ENCODE data around the gene SMIM8. TPM values are rescaled to one million over a fixed set of nuclear protein-coding genes. Genes with fewer than 3 reads are reported as not detected.

The SMIM8 gene, protein sequence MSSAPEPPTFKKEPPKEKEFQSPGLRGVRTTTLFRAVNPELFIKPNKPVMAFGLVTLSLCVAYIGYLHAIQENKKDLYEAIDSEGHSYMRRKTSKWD
- total RNA-seq (1 to 10 TPM; 5.4 TPM), total RNA-seq (4.5 to 20.1 (median 10.7) reads per million in 172 experiments)
- polyA plus RNA-seq (2013, experiment 1 of 2): 9.5 TPM
- polyA plus RNA-seq (2013, experiment 2 of 2): 13.8 TPM

DNA sequence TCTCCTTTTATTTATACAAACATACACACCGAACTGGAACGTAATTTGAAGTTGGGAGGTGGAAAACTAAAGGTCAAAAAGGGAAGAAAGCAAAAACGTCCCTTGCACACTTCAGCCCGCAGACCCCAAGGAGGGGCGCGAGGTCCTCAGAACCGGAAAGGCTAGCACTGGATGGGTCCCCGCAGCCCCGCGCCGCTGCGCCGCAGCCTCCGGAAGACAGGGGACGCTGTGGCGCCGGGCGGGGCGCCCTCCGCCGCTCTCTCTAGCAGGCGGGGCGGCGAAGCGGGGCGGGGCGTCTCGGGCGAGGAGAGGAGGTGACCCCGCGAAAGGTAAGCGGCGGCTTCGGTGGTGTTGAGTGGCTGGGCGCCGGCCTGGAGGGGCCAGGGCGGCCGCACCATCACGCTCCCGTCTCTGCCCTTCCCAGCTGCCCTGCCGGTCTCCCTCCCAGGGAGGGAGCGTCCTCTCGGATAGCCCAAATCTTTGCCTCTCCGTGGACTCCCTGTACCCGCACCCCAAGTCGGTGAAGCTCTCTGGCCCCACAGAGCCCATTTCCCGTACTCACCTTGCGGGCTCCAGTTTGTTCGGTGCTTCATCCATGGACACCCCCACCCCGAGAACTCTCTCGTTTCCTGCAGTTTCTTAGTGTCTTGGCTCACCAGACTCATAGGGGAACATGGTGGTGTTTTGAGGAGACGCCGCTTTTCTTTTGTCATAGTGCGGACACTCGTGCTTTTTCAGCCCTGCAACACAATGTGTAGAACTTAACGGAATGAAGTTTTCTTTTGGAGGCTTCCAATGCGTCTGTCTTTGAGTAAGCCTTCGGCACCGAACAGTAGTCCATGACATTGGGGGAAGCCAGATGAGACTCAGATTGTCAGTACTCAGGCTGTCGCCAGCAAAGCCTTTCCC lies at the start of gene SMIM8:
SMIM8 (plus strand) TSS at position 285 of the 909 bp plus-strand sequence. CDS start 14,444 bp downstream, outside the sequence.
- intact Hi-C loops (cut with DNase I, micrococcal nuclease): loop anchor here (1.0 to 10.0 kb wide), 5 partner anchors 85 to 382 kb away; partner anchors contain the start of genes AKIRIN2 (in 1 of the 2), CFAP206 (in 1 of the 2), RARS2 (in 1 of the 2) and SLC35A1 (in 1 of the 2)
- POLR2A ChIA-PET: interaction anchor here (0.7 kb wide), 2 partner anchors 87 to 150 kb away, joined by 3 to 4 read pairs; partner anchors contain the start of gene SLC35A1
- peak within 1 kb of the TSS; percentile 92 for H3K4me3 Mint-ChIP-seq
- H3K4me1 Mint-ChIP-seq (ENCODE audit: low read depth): peaks cover 21% of the 10 kb centered on the region
- H3K36me3 ChIP-seq (ENCODE audit: insufficient read depth, low read length): no peaks in the 10 kb centered on the region
- peak within 1 kb of the TSS; percentile 73 for H3K4me3 ChIP-seq (ENCODE audit: low read length)
- DNase-seq: peak; percentile 75 to 89 (median 82)
- no peaks in the 10 kb centered on the region for H3K9me3 ChIP-seq (ENCODE audit: control insufficient read depth in 1 of 2, insufficient read depth in 1 of 2, low read length in 2 of 2)
- H3K27me3 Mint-ChIP-seq: no peaks in the 10 kb centered on the region
- CTCF ChIA-PET: interaction anchor here (0.9 to 2.2 kb wide), 3 partner anchors 16 to 267 kb away, joined by 3 to 9 read pairs (median 3); partner anchors contain the start of genes ORC3 and RARS2
- H3K27me3 ChIP-seq (ENCODE audit: control insufficient read depth in 1 of 2, insufficient read depth in 2 of 2, low read length in 2 of 2): no peaks in the 10 kb centered on the region
- H3K27ac ChIP-seq (ENCODE audit: low read depth in 1 of 2, low read length in 2 of 2): peak within 1 kb of the TSS; percentile 14 to 52
- ATAC-seq (ENCODE audit: poor library complexity): peak; percentile 98
- H3K36me3 Mint-ChIP-seq (ENCODE audit: low read depth): no peaks in the 10 kb centered on the region
- peak within 1 kb of the TSS; percentile 67 for H3K27ac Mint-ChIP-seq
- TF ChIP-seq, protein P1, sequence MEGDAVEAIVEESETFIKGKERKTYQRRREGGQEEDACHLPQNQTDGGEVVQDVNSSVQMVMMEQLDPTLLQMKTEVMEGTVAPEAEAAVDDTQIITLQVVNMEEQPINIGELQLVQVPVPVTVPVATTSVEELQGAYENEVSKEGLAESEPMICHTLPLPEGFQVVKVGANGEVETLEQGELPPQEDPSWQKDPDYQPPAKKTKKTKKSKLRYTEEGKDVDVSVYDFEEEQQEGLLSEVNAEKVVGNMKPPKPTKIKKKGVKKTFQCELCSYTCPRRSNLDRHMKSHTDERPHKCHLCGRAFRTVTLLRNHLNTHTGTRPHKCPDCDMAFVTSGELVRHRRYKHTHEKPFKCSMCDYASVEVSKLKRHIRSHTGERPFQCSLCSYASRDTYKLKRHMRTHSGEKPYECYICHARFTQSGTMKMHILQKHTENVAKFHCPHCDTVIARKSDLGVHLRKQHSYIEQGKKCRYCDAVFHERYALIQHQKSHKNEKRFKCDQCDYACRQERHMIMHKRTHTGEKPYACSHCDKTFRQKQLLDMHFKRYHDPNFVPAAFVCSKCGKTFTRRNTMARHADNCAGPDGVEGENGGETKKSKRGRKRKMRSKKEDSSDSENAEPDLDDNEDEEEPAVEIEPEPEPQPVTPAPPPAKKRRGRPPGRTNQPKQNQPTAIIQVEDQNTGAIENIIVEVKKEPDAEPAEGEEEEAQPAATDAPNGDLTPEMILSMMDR (IDR thresholded peaks at IDR 0.05): peak; percentile 97
- H3K9me3 Mint-ChIP-seq: no peaks in the 10 kb centered on the region
- peaks cover 9% of the 10 kb centered on the region for H3K4me1 ChIP-seq (ENCODE audit: insufficient read depth, low read length)

DNA sequence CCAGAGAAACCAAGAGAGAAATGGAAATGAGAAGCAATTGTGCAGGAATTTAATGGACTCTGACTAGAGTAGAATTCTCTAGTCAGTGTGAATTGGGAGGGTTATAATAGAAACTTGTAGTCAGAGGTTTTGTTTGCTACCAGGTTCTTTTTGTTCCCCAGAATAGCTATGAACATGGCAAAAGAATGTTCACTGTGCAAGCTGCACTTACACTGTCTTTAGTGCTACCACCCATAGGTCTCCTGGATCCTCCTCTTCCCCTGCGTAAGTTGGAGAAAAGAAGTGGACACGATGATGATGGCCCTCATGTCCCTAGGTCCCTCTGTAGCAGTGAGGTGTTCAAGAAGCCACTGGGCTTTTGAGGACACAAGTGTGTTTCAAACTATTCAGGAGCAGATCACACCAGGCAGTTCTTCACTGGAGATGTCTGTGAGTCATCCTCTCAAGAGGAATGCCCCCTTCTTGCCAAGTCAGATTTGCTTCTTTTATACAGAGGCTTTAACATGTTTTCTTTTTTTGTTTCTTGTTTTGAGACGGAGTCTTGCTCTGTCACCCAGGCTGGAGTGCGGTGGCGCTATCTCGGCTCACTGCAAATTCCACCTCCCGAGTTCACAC lies 47.6 kb upstream of the SMIM8 start:
- Mint-ChIP-seq H3K27me3 (no peaks in the 10 kb centered on the region), H3K4me3 (no peak overlapping the region), H3K4me1 (ENCODE audit: low read depth) (peaks cover 12% of the 10 kb centered on the region), H3K27ac (no peak overlapping the region), H3K9me3 (no peaks in the 10 kb centered on the region), H3K36me3 (ENCODE audit: low read depth) (no peaks in the 10 kb centered on the region)
- DNase-seq (no peak), ATAC-seq (ENCODE audit: poor library complexity) (no peak)
- CTCF ChIA-PET: no interaction called here
- TF ChIP-seq, protein P1 (IDR thresholded peaks at IDR 0.05): no peak
- Histone ChIP-seq H3K9me3 (ENCODE audit: control insufficient read depth in 1 of 2, insufficient read depth in 1 of 2, low read length in 2 of 2) (no peaks in the 10 kb centered on the region), H3K4me1 (ENCODE audit: insufficient read depth, low read length) (peaks cover 5% of the 10 kb centered on the region), H3K36me3 (ENCODE audit: insufficient read depth, low read length) (no peaks in the 10 kb centered on the region), H3K27me3 (ENCODE audit: control insufficient read depth in 1 of 2, insufficient read depth in 2 of 2, low read length in 2 of 2) (no peaks in the 10 kb centered on the region), H3K27ac (ENCODE audit: low read depth in 1 of 2, low read length in 2 of 2) (no peak overlapping the region), H3K4me3 (ENCODE audit: low read length) (no peak overlapping the region)
- intact Hi-C loops (cut with DNase I, micrococcal nuclease): no loop called here
- POLR2A ChIA-PET: no interaction called here

DNA sequence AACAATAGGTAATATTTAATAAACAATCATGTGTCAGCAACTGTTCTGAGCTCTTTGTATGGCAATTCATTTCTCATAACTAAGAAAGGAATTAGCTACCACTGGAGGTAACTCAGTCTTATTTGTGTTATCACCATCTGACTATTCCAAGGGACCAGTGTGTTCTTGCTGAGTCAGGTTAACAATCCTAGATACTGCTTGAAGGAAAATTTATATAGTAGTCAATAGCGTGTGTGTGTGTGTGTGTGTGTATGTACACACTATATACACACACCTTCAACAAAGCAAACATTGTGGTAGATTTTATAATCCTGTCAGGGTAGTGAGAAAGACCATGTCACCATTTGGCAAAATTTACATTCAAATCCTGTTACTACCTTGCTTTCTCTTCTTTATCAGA lies 45.8 kb upstream of the SMIM8 start:
- H3K27me3 ChIP-seq (ENCODE audit: control insufficient read depth in 1 of 2, insufficient read depth in 2 of 2, low read length in 2 of 2): no peaks in the 10 kb centered on the region

More for the DNA sequence above, 45.8 kb upstream of the SMIM8 start:
- ATAC-seq (ENCODE audit: poor library complexity): no peak
- Mint-ChIP-seq H3K9me3 (no peaks in the 10 kb centered on the region), H3K4me1 (ENCODE audit: low read depth) (peaks cover 21% of the 10 kb centered on the region), H3K27me3 (no peaks in the 10 kb centered on the region), H3K36me3 (ENCODE audit: low read depth) (no peaks in the 10 kb centered on the region), H3K27ac (peak overlapping the region; percentile 45), H3K4me3 (no peak overlapping the region)
- intact Hi-C loops (cut with DNase I, micrococcal nuclease): no loop called here
- no peak overlapping the region for H3K27ac ChIP-seq (ENCODE audit: low read depth in 1 of 2, low read length in 2 of 2)
- DNase-seq: no peak
- no peaks in the 10 kb centered on the region for H3K9me3 ChIP-seq (ENCODE audit: control insufficient read depth in 1 of 2, insufficient read depth in 1 of 2, low read length in 2 of 2)
- peaks cover 5% of the 10 kb centered on the region for H3K4me1 ChIP-seq (ENCODE audit: insufficient read depth, low read length)
- POLR2A ChIA-PET: interaction anchor here (0.6 kb wide), 1 partner anchor 264 kb away, joined by 3 read pairs; no protein-coding TSS in a partner anchor
- TF ChIP-seq, protein P1 (IDR thresholded peaks at IDR 0.05): no peak
- CTCF ChIA-PET: interaction anchor here (1.3 to 1.4 kb wide), 2 partner anchors 16 to 149 kb away, joined by 3 to 4 read pairs; no protein-coding TSS in a partner anchor
- H3K4me3 ChIP-seq (ENCODE audit: low read length): no peak overlapping the region
- H3K36me3 ChIP-seq (ENCODE audit: insufficient read depth, low read length): no peaks in the 10 kb centered on the region

Data from CD4-positive, alpha-beta T cell (primary cell).